A673 (cell line): ENCODE results near the gene RASA3. TPM values are rescaled to one million over a fixed set of nuclear protein-coding genes. Genes with fewer than 3 reads are reported as not detected.
A peak's percentile ranks its signal among the peaks of the same experiment; 100 is the strongest.

Source experiments
- BruUV-seq: library from RNA; stranded (reverse); fragments of 400-500 nt; replicated peaks from 2 replicates; lab custom pipeline; 2021; lab: Mats Ljungman, UMichigan
- CTCF ChIA-PET: fragments of 300-600 bp; sonication (Branson Sonifier 250); formaldehyde crosslinking; loops from one replicate; lab custom pipeline; 2022; ENCODE audit warnings: antibody characterized with exemption; lab: Charles Lee
- POLR2A ChIA-PET: fragments of 300-600 bp; sonication (Branson Sonifier 250); formaldehyde crosslinking; loops from one replicate; lab custom pipeline; 2022; ENCODE audit warnings: antibody characterized with exemption; ENCODE audit not compliant: low non-redundant PET; lab: Charles Lee
- DNase-seq: peaks from one replicate; pipeline ENCODE4 v3.0.0-alpha.2; 2015; ENCODE audit warnings: low spot score
- H3K27ac ChIP-seq: fragments of 200-600 bp; sonication (generic); 2 replicates; pipeline ENCODE4 v1.5.1; 2016; ENCODE audit warnings: mixed run types, low read depth, mild to moderate bottlenecking, mixed read lengths, antibody characterized with exemption, low read length; ENCODE audit not compliant: poor library complexity, severe bottlenecking
- H3K27me3 ChIP-seq: fragments of 200-600 bp; sonication (generic); replicated peaks from 2 replicates; pipeline ENCODE4 v1.6.1; 2017; ENCODE audit warnings: mixed run types, low read depth, mild to moderate bottlenecking, mixed read lengths, antibody characterized with exemption, low read length; ENCODE audit not compliant: insufficient read depth, poor library complexity
- H3K36me3 ChIP-seq: fragments of 200-600 bp; sonication (generic); 2 replicates; pipeline ENCODE4 v1.6.1; 2016; ENCODE audit warnings: mixed run types, mild to moderate bottlenecking, mixed read lengths, antibody characterized with exemption, low read length; ENCODE audit not compliant: insufficient read depth, poor library complexity, severe bottlenecking
- H3K4me1 ChIP-seq: fragments of 200-600 bp; sonication (generic); 2 replicates; pipeline ENCODE4 v1.6.1; 2017; ENCODE audit warnings: mixed run types, mild to moderate bottlenecking, mixed read lengths, antibody characterized with exemption, low read length; ENCODE audit not compliant: insufficient read depth, poor library complexity, severe bottlenecking
- H3K4me3 ChIP-seq: fragments of 200-600 bp; sonication (generic); 2 replicates; pipeline ENCODE4 v1.5.1; 2016; ENCODE audit warnings: low read depth, mixed run types, mild to moderate bottlenecking, mixed read lengths, low read length; ENCODE audit not compliant: poor library complexity, severe bottlenecking
- H3K9me3 ChIP-seq: fragments of 200-600 bp; sonication (generic); 2 replicates; pipeline ENCODE4 v1.6.1; 2016; ENCODE audit warnings: mixed run types, low read depth, mild to moderate bottlenecking, mixed read lengths, antibody characterized with exemption, low read length; ENCODE audit not compliant: poor library complexity, severe bottlenecking
- EZH2 ChIP-seq: fragments of 200-600 bp; sonication (generic); IDR thresholded peaks from 2 replicates; pipeline ENCODE4 v1.6.1; 2017; ENCODE audit warnings: borderline replicate concordance, low read depth, mild to moderate bottlenecking, mixed read lengths, antibody characterized with exemption, low read length; ENCODE audit not compliant: poor library complexity, severe bottlenecking
- intact Hi-C: fragments of 100-400 bp; cut with micrococcal nuclease; formaldehyde crosslinking; loops from one replicate; pipeline ENCODE4 v1.10.0; 2022; ENCODE audit not compliant: unreplicated experiment
- total RNA-seq: library from RNA; stranded (reverse); gene quantifications from 2 replicates; pipeline ENCODE4 v1.2.3, GENCODE V29; 2021
- TF ChIP-seq, protein P1 (sequence below): fragments of 300-800, 200-600 bp; sonication (generic); conservative IDR thresholded peaks from 2 replicates; pipeline ENCODE4 v1.5.1; 2017; ENCODE audit warnings: low read depth, mild to moderate bottlenecking, antibody characterized with exemption, low read length, moderate library complexity, mixed read lengths

The RASA3 gene
- total RNA-seq, 1 experiment from 2014 or later: 22.1 TPM

DNA sequence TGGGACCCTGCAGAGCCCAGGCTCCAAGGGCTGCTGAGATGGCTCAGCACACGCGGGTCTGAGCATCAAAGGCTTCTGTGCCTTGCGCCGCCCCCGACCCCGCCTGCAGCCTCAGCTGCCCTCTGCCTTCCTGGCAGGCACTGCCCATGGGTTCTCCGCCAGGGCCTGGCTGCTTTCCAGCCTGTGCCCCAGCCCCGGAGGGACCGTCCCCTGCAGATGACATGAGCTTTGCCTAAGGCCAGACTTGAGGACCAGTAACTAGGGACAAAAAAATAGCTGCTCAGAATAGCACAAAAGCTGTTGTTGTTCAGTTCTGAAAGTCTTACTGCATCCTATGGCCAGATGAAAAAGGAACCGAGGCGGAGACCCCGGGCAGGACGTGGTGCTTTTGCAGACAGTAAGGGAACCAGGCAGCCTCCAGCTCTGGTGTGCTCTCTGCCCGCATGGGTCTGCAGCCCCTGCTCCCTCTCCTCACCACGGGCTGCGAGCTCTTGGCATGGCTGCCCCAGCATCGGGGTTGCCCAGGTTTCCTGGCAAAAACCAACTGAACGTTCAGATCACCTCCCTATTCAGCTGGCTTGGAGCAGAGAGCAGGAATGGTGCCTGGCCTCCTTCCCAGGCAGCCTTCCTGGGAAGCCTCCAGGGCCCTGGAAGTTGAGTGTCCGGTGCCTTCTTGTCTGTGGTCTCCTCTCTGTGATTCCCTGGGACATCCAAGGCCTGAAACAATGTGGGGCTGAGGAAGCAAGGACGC is 34.1 kb upstream of the RASA3 start:
- no TSS peak for BruUV-seq
- POLR2A ChIA-PET: no interaction called here
- Histone ChIP-seq H3K9me3 (peaks cover 7% of the 10 kb centered on the region), H3K4me1 (peaks cover 6% of the 10 kb centered on the region), H3K27ac (peak overlapping the region; percentile 23), H3K4me3 (no peak overlapping the region), H3K27me3 (no peaks in the 10 kb centered on the region), H3K36me3 (no peaks in the 10 kb centered on the region)
- no peak for TF ChIP-seq EZH2
- TF ChIP-seq, protein P1, sequence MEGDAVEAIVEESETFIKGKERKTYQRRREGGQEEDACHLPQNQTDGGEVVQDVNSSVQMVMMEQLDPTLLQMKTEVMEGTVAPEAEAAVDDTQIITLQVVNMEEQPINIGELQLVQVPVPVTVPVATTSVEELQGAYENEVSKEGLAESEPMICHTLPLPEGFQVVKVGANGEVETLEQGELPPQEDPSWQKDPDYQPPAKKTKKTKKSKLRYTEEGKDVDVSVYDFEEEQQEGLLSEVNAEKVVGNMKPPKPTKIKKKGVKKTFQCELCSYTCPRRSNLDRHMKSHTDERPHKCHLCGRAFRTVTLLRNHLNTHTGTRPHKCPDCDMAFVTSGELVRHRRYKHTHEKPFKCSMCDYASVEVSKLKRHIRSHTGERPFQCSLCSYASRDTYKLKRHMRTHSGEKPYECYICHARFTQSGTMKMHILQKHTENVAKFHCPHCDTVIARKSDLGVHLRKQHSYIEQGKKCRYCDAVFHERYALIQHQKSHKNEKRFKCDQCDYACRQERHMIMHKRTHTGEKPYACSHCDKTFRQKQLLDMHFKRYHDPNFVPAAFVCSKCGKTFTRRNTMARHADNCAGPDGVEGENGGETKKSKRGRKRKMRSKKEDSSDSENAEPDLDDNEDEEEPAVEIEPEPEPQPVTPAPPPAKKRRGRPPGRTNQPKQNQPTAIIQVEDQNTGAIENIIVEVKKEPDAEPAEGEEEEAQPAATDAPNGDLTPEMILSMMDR: no peak
- intact Hi-C loops: no loop called here
- CTCF ChIA-PET: no interaction called here
- DNase-seq: no peak

GRCh38 chr13:114164681-114165429 is 32.4 kb upstream of the RASA3 start:
- H3K9me3 ChIP-seq: no peaks in the 10 kb centered on the region
- POLR2A ChIA-PET: no interaction called here
- H3K36me3 ChIP-seq: no peaks in the 10 kb centered on the region
- intact Hi-C loops: no loop called here
- peaks cover 6% of the 10 kb centered on the region for H3K4me1 ChIP-seq
- TF ChIP-seq, protein P1: no peak
- TF ChIP-seq EZH2: no peak
- no peak for DNase-seq
- no peaks in the 10 kb centered on the region for H3K27me3 ChIP-seq
- H3K27ac ChIP-seq: no peak overlapping the region
- CTCF ChIA-PET: no interaction called here
- BruUV-seq: no TSS peak
- no peak overlapping the region for H3K4me3 ChIP-seq

- ChIA-PET CTCF (no interaction called here), POLR2A (no interaction called here)
- no peak overlapping the region for H3K27ac ChIP-seq
- TF ChIP-seq, protein P1: no peak
- TF ChIP-seq EZH2: no peak
- BruUV-seq: no TSS peak
- H3K4me1 ChIP-seq: peaks cover 6% of the 10 kb centered on the region
- no peak overlapping the region for H3K4me3 ChIP-seq
- no peaks in the 10 kb centered on the region for H3K36me3 ChIP-seq
- no peak for DNase-seq
- H3K9me3 ChIP-seq: no peaks in the 10 kb centered on the region
- no peaks in the 10 kb centered on the region for H3K27me3 ChIP-seq
- intact Hi-C loops: no loop called here
These were observed 31.6 kb upstream of the RASA3 start for GRCh38 chr13:114164053-114164452.
